Measurements from ENCODE around the gene TAF11L13. TPM values are rescaled to one million over a fixed set of nuclear protein-coding genes. Genes with fewer than 3 reads are reported as not detected.

Gene TAF11L13
- total RNA-seq, 1 experiment from 2014 or later = not detected

- no peak for DNase-seq (ENCODE audit: low spot score)
These were observed 47.8 kb downstream of the TAF11L13 start for GRCh38 chr5:17679597-17680203.

- DNase-seq (ENCODE audit: low spot score) = no peak
These were observed 48.8 kb downstream of the TAF11L13 start for GRCh38 chr5:17680737-17681136.

Small RNA genes lying within 50 kb of the gene (small RNA-seq; reads per million reads assigned to genes)
- gene AC233724.1 = not detected
- not detected for gene AC233724.12
- not detected for gene AC233724.2
- gene AC233724.3 = not detected
- not detected for gene AC233724.4
- gene AC233724.6 = not detected
- gene AC233724.7 = not detected

Other genes with a start within 250 kb of the TAF11L13 start
- not detected in 2 replicates for gene TAF11L2, start 133.9 kb upstream of the TAF11L13 start, total RNA-seq (2014; rRNA removed; shearing (Covaris generic))
- gene TAF11L3, start 113.7 kb upstream of the TAF11L13 start, total RNA-seq (2014; rRNA removed; shearing (Covaris generic)) = not detected in 2 replicates
- gene TAF11L4, start 110.3 kb upstream of the TAF11L13 start, total RNA-seq (2014; rRNA removed; shearing (Covaris generic)) = not detected in 2 replicates
- not detected in 2 replicates for gene TAF11L5, start 106.9 kb upstream of the TAF11L13 start, total RNA-seq (2014; rRNA removed; shearing (Covaris generic))
- gene TAF11L6, start 103.4 kb upstream of the TAF11L13 start, total RNA-seq (2014; rRNA removed; shearing (Covaris generic)) = not detected in 2 replicates
- gene TAF11L7, start 46.3 kb upstream of the TAF11L13 start, total RNA-seq (2014; rRNA removed; shearing (Covaris generic)) = not detected in 2 replicates
- gene TAF11L8, start 41.1 kb upstream of the TAF11L13 start, total RNA-seq (2014; rRNA removed; shearing (Covaris generic)) = not detected in 2 replicates
- not detected in 2 replicates for gene TAF11L9, start 37.7 kb upstream of the TAF11L13 start, total RNA-seq (2014; rRNA removed; shearing (Covaris generic))
- gene TAF11L10, start 34.3 kb upstream of the TAF11L13 start, total RNA-seq (2014; rRNA removed; shearing (Covaris generic)) = not detected in 2 replicates
- gene TAF11L11, start 27.9 kb upstream of the TAF11L13 start, total RNA-seq (2014; rRNA removed; shearing (Covaris generic)) = not detected in 2 replicates
- gene TAF11L12, start 21.7 kb upstream of the TAF11L13 start, total RNA-seq (2014; rRNA removed; shearing (Covaris generic)) = not detected in 2 replicates
- gene TAF11L14, start 2.4 kb downstream of the TAF11L13 start, total RNA-seq (2014; rRNA removed; shearing (Covaris generic)) = not detected in 2 replicates